ENCODE results near the gene REEP2.
"Not testable (repeated sequence)": the region's sequence is repeated elsewhere in the genome, so short reads cannot be mapped to it uniquely, and the experiment has no call there.

Gene REEP2, protein sequence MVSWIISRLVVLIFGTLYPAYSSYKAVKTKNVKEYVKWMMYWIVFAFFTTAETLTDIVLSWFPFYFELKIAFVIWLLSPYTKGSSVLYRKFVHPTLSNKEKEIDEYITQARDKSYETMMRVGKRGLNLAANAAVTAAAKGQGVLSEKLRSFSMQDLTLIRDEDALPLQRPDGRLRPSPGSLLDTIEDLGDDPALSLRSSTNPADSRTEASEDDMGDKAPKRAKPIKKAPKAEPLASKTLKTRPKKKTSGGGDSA

DNA sequence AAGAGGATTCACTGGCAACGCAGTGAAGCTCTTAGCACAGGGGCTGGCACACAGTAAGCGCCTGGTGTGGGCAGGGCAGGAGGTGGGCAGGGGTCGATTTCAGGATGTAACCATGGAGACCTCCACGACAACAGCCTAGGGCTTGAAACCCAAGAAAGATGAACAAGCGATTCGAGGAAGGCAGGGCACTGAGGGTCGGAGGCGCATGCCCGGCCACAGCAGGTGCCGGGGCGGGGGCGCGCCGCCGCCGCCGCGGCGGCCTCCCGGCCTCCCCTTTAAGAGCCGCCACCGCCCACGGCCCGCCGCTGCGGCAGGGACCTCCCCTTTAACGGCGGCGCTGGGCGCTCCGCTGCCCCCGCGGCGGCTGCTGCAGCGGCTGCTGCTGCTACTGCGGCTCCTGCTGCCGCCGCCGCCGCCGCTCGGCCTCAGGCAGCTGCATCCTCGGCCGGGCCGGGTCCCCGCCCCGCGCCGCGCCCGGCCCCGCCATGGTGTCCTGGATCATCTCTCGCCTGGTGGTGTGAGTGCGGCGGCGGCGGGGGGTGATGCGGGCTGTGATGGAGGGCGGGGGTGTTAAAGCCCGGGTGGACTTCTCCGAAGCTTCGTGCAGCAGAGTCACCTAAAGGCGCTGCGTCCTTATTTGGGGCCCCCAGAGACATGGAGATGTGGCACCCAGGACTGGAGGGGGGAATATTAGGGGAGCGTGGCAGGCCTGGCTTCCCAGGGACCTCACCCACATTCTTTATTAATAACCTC is at the start of gene REEP2:
TSS of gene REEP2 (plus strand) at position 334 of the 753 bp plus-strand sequence. CDS start at position 486, 152 bp downstream.
- peak; percentile 85 for DNase-seq (ENCODE audit: low read depth, low spot score)

DNA sequence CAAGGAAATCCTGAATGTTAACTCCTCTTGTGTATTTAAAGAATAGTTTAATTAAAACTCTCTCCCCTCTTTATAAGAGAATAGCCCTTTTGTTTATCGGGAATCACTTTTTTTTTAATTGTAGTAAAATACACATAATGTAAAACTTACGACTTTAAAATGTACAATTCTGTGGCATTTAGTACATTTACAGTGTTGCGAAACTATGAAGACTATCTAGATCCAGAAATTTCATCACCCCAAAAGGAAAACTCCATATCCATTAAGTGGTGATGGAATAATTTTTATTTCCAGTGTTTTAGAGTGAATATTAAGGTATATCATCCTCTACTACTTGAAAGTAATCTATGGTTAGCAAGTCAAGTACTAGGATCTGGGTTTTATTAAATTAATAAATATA is 49.5 kb upstream of the REEP2 start:
- no peak for DNase-seq (ENCODE audit: low read depth, low spot score)

DNA sequence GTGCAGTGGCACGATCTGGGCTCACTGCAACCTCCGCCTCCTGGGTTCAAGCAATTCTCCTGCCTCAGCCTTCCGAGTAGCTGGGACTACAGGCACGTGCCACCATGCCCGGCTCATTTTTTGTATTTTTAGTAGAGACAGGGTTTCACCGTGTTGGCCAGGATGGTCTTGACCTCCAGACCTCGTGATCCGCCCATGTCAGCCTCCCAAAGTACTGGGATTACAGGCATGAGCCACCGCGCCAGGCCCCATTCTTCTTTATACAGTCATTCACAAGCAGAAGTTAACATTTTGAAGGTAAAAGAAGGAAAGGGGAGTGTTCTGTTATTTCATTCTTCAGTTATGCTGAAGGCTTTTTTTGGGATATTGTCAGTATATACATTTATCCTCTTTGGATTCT is 48.9 kb upstream of the REEP2 start:
- not testable (repeated sequence) for DNase-seq (ENCODE audit: low read depth, low spot score)

DNA sequence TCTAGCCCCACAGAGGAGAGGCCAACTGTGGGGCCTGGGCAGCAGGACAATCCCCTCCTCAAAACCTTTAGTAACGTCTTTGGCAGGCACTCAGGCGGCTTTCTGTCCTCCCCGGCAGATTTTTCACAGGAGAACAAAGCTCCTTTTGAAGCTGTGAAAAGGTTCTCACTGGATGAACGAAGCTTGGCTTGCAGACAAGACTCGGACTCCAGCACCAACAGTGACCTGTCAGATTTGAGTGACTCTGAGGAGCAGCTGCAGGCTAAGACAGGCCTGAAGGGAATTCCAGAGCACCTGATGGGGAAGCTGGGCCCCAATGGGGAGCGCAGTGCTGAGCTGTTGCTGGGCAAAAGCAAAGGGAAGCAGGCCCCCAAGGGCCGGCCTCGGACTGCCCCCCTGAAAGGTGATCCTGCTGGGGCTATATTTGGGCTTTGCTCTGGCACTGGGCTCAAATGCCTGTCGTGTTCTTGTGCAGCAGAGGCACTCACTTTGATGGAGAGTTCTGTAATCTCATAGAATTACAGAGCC is 46.9 kb upstream of the REEP2 start:
- DNase-seq (ENCODE audit: low read depth, low spot score) = no peak

DNA sequence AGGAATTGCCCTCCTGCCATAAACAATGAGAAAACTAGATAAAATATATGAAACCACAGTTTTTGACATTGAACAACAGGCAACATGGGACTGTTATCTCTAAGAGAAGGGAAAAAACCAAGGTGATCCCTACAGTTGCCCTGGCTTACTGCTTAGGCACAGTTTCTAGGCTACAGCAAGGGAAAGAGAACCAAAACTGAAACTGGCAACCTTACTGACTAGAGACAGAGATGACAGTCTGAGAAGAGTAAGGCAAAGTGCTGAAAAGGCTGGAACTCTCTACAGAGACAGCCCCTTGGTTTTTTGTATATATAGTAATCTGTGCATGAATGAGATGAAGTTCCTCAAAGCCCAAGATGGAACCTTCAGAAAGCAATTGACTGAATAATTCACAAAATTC is 36.2 kb upstream of the REEP2 start:
- DNase-seq (ENCODE audit: low read depth, low spot score) = no peak

DNA sequence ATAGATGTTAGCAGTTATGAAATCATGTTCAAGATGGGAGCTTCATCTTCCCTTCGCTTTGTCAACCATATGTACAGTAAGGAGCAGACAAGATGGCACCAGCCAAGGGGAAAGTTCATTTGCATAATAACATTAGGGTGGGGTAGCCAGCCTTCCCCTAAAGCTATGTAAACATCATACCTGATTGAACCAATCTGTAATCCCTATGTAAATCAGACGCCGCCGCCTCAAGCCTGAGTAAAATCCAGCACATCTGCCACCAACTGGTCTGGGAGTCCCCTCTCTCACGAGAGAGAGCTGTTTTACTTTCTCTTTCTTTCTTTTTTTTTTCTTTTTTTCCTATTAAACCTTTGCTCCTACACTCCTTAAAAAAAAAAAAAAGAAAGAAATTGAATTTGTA is 30.8 kb upstream of the REEP2 start:
- peak; percentile 42 for DNase-seq (ENCODE audit: low read depth, low spot score)

DNA sequence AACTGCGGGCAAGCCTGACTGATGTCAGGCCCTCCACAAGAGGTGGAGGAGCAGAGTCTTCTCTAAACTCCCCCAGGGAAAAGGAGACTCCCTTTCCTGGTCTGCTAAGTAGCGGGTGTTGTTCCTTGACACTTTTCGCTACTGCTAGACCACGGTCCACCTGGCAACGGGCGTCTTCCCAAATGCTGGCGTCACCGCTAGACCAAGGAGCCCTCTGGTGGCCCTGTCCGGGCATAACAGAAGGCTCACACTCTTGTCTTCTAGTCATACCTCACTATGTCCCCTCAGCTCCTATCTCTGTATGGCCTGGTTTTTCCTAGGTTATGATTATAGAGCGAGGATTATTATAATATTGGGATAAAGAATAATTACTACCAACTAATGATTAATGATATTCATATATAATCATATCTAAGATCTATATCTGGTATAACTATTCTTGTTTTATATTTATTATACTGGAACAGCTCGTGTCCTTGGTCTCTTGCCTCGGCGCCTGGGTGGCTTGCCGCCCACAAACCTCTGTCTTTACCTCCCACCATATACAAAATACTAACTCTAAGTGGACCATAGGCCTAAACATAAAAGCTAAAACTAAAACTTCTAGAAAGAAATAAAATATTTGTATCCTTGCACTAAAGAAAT is 27.7 kb upstream of the REEP2 start:
- peak; percentile 81 for DNase-seq (ENCODE audit: low read depth, low spot score)

DNA sequence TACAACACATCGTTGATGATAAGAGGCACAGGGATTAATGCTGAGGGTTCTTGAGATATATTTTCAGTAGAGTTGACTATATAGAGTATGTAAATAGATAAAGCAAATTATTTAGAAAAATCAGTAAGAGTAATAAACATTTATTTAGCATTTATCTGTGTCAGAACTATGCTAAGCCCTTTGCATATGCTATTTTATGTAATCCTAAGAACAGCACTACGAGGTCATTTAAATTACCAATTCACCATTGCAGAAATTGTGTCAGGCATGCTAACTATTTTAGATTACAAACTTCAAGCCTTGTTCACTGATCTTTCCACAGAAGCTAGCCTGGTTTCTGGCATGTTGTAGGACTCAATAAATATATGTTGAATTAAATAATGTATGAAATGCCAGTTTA is 20.4 kb upstream of the REEP2 start:
- no peak for DNase-seq (ENCODE audit: low read depth, low spot score)

DNA sequence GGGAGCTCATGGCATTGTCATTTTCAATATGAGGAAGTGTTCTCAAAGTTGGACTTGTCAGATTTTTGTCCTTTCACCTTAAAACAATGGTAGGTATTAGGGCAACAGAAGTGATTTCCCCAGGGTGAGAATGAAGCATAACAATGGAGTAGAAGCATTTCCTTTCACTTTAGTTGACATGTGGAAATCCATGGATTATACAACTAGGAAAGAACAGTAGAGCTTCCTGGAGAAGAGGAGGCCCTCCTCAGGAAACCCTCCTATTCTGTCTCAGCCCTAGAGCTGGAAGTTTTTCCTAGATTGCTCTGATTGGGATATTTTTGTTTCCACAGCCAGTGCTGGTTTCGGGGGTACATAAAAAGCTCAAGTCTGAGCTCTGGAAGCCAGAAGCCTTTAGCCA is 13.8 kb upstream of the REEP2 start:
- no peak for DNase-seq (ENCODE audit: low read depth, low spot score)

DNA sequence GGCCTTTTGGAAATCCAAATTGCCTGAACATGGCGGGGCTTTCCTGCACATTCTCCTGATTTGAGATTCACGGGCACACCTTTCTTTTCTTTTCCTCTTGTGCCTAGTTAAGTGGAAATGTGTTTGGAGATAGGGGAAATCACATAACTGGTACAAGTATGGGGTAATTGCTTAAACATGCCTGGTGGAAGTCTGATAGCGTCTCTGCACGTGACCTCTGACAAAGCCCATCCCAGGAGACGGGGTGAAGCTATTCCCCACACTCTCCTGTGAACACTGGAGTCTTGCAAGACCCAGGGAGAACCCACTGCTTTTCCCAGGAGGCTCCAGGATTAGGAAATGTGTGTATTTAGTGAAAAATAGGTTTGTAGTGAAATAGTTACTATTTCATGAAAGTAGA is 2.9 kb upstream of the REEP2 start:
- DNase-seq (ENCODE audit: low read depth, low spot score) = no peak

DNA sequence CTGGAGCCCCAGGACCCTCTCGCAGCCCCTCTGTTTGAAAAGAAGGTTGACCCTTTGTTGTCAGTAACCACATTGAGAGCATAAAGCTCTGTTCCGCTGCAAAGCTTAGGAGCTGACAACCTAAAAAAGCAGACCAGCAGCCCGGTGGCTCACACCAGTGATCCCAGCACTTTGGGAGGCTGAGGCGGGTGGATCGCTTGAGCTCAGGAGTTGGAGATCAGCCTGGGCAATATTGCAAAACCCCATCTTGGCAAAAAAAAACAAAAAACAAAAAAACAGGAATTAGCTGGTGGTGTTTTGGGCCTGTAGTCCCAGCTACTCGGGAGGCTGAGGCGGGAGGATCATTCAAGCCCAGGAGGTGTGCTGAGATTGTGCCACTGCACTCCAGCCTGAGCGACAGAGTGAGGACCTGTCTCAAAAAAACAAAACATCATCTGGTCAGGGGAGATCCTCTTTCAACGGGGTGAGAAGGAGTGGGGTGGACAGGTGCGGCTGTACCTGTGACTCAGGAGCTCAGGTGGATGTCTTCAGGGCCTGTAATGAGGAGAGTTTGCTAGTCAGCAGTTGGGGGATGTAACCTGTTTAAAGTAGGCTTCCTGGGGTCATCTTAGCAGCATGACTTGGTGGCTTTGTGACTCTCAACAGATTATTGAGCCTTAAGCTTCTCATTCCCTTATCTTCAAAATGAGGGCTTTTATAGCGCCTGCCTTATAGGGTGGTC is 694 bp upstream of the REEP2 start:
- no peak for DNase-seq (ENCODE audit: low read depth, low spot score)

DNA sequence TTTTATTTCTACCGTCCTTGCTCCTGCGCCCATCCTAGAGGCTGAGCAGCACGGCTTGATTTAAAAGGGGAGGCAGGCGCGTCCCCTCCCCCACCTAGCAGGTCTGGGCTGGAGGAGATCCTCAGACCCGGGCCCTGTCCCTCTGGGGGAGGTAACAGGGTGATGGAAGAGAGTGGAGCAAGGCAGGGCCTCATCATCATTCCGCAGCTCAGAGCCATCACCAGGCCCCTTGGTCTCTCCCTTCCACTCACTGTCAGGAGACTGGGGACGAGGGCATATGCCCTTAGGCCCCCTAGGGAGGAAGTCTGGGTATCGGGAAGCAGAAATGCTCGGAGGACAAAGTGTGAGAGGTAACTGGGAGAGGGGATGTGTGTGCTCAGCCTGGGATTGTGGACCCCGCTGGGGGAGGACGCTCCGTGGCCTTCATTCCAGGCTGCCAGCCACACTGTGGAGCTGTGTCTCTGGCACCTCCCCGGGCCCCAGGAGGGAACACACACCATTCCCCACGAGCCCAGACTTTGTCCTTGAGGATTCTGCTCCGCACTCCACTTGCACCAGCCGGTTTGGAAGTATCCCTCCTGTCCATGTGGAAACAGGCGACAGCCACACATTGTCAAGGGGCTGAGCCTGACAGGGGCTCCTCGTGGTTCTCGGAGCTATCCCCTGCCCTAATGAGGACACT is 761 bp downstream of the REEP2 start:
- DNase-seq (ENCODE audit: low read depth, low spot score) = no peak

DNA sequence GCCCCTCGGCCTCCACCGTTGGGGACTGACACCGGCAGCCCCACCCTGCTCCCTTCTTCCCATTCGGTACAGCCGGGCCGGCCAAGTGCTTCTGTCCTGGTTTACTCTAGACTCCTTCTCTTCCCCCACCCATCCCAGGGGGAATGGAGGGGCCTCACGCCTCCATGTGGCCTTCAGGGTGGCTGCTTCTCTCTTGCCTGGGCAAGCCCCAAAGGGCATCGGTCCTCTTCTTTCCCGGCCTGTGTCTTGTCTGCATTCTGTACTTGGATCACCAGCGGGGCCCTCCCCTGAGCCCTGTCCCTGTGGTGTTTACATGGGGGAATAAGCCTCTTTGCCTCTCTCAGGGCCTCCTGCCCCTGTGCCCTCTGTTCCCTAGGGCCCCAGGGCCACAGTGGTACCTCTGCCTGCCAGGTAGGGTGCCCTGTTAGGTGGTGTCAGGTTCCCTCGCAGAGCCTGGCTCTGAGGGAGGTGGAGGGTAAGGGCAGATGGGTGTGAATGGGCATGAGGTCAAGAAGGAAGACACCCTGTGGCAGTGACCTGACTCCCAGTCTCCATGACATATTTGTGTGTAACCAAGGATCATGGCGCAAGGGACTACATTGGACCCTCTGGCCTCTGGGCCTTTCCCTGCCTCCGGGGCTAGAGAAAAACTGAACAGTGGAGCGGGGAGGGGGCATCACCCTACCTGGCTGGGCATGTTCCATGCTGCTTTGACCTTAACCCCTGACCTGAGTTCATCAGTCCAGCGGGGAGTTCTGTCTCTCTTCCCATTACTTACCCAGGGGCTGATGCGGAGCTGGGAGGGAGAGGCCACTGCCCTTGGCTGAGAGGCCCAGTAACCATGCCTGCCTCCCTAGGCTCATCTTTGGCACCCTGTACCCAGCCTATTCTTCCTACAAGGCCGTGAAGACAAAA is 1.6 kb downstream of the REEP2 start:
- no peak for DNase-seq (ENCODE audit: low read depth, low spot score)

DNA sequence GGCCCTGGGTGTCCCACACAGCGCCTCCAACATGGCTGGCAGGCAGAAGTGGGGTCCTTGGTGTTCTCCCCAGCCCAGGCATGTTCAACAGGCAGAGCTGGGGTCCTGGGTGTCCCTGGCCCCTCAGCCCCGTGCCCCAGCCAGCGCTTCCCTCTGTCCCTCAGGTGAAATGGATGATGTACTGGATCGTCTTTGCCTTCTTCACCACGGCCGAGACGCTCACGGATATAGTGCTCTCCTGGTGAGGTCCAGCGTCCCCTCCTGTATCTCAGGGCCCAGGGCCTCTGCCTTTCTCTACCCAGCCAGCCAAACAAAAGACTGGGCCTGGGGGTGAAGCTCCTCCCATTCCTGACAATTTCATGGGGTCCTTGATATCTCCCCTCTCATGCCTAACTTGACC is 2.4 kb downstream of the REEP2 start:
- no peak for DNase-seq (ENCODE audit: low read depth, low spot score)

DNA sequence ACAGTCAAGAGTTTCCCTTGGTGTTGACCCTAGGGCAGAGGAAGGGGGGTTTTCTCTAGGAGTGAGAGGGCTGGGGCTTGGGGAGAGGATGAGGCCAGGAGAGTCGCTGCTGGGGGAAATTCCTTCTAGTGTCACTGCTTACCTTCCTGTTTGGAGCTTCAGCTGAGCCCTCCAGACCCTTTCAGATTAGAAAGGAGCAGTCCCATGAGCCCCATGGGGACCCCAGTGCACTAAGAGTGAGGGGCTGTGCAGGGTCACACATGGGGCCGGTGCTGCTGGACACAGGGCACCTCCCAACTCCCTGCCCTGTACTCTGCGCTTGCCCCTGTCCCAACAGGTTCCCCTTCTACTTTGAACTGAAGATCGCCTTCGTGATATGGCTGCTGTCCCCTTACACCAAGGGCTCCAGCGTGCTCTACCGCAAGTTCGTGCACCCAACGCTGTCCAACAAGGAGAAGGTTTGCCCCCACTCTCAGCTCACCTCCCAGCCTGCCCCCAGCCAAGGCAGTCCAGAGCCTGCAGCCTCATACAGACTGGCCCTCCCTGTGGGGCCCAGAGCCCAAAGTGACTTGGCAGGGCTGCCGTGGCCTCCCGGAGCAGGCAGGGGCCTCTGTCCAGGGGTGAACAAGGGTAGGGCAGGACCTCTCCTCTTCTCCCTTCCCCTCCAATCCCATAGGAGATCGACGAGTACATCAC is 5.4 kb downstream of the REEP2 start:
- no peak for DNase-seq (ENCODE audit: low read depth, low spot score)

DNA sequence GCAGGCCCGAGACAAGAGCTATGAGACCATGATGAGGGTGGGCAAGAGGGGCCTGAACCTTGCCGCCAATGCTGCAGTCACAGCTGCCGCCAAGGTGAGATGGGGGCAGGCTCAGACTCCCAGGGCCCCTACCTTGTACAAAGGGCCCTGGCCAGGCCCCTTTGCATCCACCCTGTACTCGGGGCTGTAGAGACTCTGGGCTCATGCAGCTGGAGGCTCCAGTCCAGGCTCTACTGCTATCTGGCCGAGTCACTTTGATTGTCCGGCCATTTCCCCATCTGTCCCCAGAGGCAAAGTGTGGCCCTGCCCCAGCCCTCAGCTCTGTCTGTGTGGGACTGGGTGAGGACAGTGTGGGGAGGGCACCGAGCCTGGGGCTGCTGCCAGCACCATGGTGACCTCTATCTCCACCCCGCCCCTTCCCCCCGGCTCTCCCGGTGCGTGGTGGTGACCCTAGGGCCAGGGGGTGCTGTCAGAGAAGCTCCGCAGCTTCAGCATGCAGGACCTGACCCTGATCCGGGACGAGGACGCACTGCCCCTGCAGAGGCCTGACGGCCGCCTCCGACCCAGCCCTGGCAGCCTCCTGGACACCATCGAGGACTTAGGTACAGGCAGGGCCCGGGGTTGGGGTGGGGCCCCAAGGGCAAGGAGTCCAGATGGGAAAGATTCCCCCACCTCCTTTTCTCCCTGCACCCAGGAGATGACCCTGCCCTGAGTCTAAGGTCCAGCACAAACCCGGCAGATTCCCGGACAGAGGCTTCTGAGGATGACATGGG is 6.1 kb downstream of the REEP2 start:
- no peak for DNase-seq (ENCODE audit: low read depth, low spot score)

DNA sequence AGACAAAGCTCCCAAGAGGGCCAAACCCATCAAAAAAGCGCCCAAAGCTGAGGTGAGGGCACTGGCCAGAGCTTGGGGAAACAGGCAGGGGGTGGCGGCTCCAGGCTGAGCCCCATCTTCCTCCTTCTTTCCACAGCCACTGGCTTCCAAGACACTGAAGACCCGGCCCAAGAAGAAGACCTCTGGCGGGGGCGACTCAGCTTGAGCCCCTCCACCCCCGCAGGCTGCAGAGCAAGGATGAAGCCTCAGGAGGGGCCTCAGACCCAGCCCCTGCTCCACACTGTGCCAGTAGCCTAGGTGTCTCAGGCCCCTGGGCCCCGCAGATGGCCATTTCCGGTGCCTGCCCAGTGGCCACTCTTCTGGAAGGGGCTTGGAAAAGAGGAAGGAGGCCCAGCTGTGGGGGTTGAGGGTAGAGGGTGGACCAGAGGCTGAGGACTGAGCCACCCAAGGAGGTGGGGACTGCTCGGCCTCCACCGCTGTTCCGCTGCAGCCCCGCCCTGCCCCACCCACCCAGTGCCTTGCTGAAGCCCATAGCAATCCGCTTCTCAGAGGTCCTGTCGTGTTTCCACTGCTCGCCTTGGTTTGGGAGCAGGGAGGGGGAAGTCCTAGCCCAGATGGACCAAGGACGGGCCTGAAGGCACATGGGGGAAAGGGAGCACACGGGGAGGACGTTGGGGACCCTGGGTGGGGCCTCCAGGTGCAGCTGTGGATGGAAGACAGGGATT is 6.9 kb downstream of the REEP2 start:
- DNase-seq (ENCODE audit: low read depth, low spot score) = no peak

DNA sequence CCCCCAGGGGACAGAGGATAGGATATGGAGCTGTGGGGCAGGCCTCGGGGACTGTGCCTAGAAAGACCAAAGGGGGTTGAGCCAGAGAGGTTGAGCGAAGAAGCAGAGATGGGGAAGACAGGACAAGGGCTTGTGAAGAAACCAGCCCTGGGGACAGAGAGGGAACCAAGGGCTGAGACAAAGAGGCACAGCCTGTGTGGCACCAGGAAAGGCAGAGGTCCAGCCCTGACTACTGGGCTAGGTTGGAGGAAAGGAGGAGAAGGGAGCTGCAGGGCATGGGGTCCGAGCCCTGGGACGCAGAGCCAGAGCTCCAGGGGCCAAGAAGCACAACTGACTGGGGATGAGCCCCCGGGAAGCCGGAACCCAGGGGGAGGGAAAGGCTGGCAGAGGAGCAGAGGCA is 9.2 kb downstream of the REEP2 start:
- DNase-seq (ENCODE audit: low read depth, low spot score) = no peak

All from ELF-1 (cell line).